Trophoblast cell (in vitro differentiated cells and primary cell): ENCODE measurements around the gene PCYT1B.

ENCODE experiments used
- DNase-seq, 2 donors: peaks; one replicate each; pipeline ENCODE4 v3.0.0-alpha.2; 2016
- H2AFZ ChIP-seq: 2 replicates; pipeline ENCODE4 v1.6.1; 2013; ENCODE audit warnings: low read length, moderate library complexity, mild to moderate bottlenecking; ENCODE audit not compliant: insufficient read depth, poor library complexity
- H2AK5ac ChIP-seq: 2 replicates; pipeline ENCODE4 v1.6.1; 2013; ENCODE audit warnings: mild to moderate bottlenecking, low read length
- H2BK120ac ChIP-seq: 2 replicates; pipeline ENCODE4 v1.6.1; 2013; ENCODE audit warnings: low read length, mild to moderate bottlenecking, moderate library complexity; ENCODE audit not compliant: insufficient read depth, poor library complexity
- H2BK12ac ChIP-seq: 2 replicates; pipeline ENCODE4 v1.6.1; 2013; ENCODE audit warnings: mild to moderate bottlenecking, low read length, moderate library complexity
- H2BK5ac ChIP-seq: 2 replicates; pipeline ENCODE4 v1.6.1; 2013; ENCODE audit warnings: low read length, low read depth, moderate library complexity, mild to moderate bottlenecking; ENCODE audit not compliant: poor library complexity
- H3K14ac ChIP-seq: 2 replicates; pipeline ENCODE4 v1.6.1; 2013; ENCODE audit warnings: mild to moderate bottlenecking, low read length
- H3K18ac ChIP-seq: 2 replicates; pipeline ENCODE4 v1.6.1; 2013; ENCODE audit warnings: mild to moderate bottlenecking, low read length
- H3K23ac ChIP-seq: 2 replicates; pipeline ENCODE4 v1.6.1; 2013; ENCODE audit warnings: low read length
- H3K27ac ChIP-seq: 2 replicates; pipeline ENCODE4 v1.5.1; 2013; ENCODE audit warnings: low read depth, mild to moderate bottlenecking, inconsistent platforms, low read length, moderate library complexity
- H3K27me3 ChIP-seq: 2 replicates; pipeline ENCODE4 v1.6.1; 2013; ENCODE audit warnings: inconsistent platforms, mild to moderate bottlenecking, low read length, moderate library complexity; ENCODE audit not compliant: insufficient read depth
- H3K36me3 ChIP-seq, 2 experiments: 1 replicate in 1 of 2; 2 replicates in 1 of 2; pipeline ENCODE4 v1.6.1; 2013; ENCODE audit warnings: low read length in 2 of 2, mild to moderate bottlenecking in 2 of 2, moderate library complexity in 1 of 2; ENCODE audit not compliant: insufficient read depth in 2 of 2, control insufficient read depth in 1 of 2
- H3K4ac ChIP-seq: 2 replicates; pipeline ENCODE4 v1.6.1; 2013; ENCODE audit warnings: low read depth, mild to moderate bottlenecking, low read length, moderate library complexity
- H3K4me1 ChIP-seq, 2 experiments: 1 replicate in 1 of 2; 2 replicates in 1 of 2; pipeline ENCODE4 v1.6.1; 2013; ENCODE audit warnings: low read length in 2 of 2, mild to moderate bottlenecking in 2 of 2, moderate library complexity in 1 of 2; ENCODE audit not compliant: insufficient read depth in 2 of 2, control insufficient read depth in 1 of 2
- H3K4me2 ChIP-seq: 2 replicates; pipeline ENCODE4 v1.6.1; 2013; ENCODE audit warnings: inconsistent platforms, mild to moderate bottlenecking, low read length, moderate library complexity
- H3K4me3 ChIP-seq: 2 replicates; pipeline ENCODE4 v1.5.1; 2013; ENCODE audit warnings: mild to moderate bottlenecking, low read depth, low read length, inconsistent platforms
- H3K79me1 ChIP-seq: one replicate; pipeline ENCODE4 v1.6.1; 2013; ENCODE audit warnings: low read length
- H3K79me2 ChIP-seq: 2 replicates; pipeline ENCODE4 v1.6.1; 2013; ENCODE audit warnings: low read length, mild to moderate bottlenecking; ENCODE audit not compliant: control insufficient read depth, insufficient read depth, poor library complexity
- H3K9ac ChIP-seq: 2 replicates; pipeline ENCODE4 v1.6.1; 2013; ENCODE audit warnings: mild to moderate bottlenecking, low read length
- H3K9me3 ChIP-seq: 2 replicates; pipeline ENCODE4 v1.6.1; 2013; ENCODE audit warnings: low read depth, mild to moderate bottlenecking, control low read depth, inconsistent platforms, low read length; ENCODE audit not compliant: insufficient read depth
- H4K12ac ChIP-seq: 2 replicates; pipeline ENCODE4 v1.6.1; 2013; ENCODE audit warnings: low read depth, mild to moderate bottlenecking, low read length, moderate library complexity
- H4K8ac ChIP-seq: 2 replicates; pipeline ENCODE4 v1.6.1; 2013; ENCODE audit warnings: low read depth, mild to moderate bottlenecking, low read length, moderate library complexity
- H4K91ac ChIP-seq: one replicate; pipeline ENCODE4 v1.6.1; 2013; ENCODE audit warnings: low read depth, mild to moderate bottlenecking, low read length, moderate library complexity
- WGBS: extraction: QIAGEN DNeasy Blood & Tissue Kit; methylation state at CpG from one replicate; pipeline ENCODE4 v1.1.7; 2013; ENCODE audit warnings: missing lambda C conversion rate; ENCODE audit not compliant: insufficient read length, insufficient coverage; ENCODE audit errors: extremely low coverage; 5-methylcytosine and 5-hydroxymethylcytosine counted together

PCYT1B gene

GRCh38 chrX:24661292-24661691 lies 14.1 kb upstream of the PCYT1B start:
- no peak overlapping the region for H3K9ac ChIP-seq
- no peak overlapping the region for H2BK12ac ChIP-seq
- no peak overlapping the region for H3K23ac ChIP-seq
- no peak overlapping the region for H2AFZ ChIP-seq
- H3K18ac ChIP-seq, result no peak overlapping the region
- no peak overlapping the region for H3K27ac ChIP-seq
- H3K36me3 ChIP-seq, result no peaks in the 10 kb centered on the region
- no peaks in the 10 kb centered on the region for H3K27me3 ChIP-seq
- no peak overlapping the region for H3K4ac ChIP-seq
- H3K4me3 ChIP-seq, result no peak overlapping the region
- DNase-seq, result no peak
- H4K91ac ChIP-seq, result no peak overlapping the region
- no peaks in the 10 kb centered on the region for H3K4me1 ChIP-seq
- no peak overlapping the region for H2BK5ac ChIP-seq
- no peak overlapping the region for H3K14ac ChIP-seq
- H3K79me1 ChIP-seq, result no peaks in the 10 kb centered on the region
- H2AK5ac ChIP-seq, result no peak overlapping the region
- H2BK120ac ChIP-seq, result no peak overlapping the region
- H4K12ac ChIP-seq, result no peak overlapping the region
- H3K9me3 ChIP-seq, result no peaks in the 10 kb centered on the region
- H3K4me2 ChIP-seq, result no peak overlapping the region
- no peaks in the 10 kb centered on the region for H3K79me2 ChIP-seq
- no peak overlapping the region for H4K8ac ChIP-seq

DNA sequence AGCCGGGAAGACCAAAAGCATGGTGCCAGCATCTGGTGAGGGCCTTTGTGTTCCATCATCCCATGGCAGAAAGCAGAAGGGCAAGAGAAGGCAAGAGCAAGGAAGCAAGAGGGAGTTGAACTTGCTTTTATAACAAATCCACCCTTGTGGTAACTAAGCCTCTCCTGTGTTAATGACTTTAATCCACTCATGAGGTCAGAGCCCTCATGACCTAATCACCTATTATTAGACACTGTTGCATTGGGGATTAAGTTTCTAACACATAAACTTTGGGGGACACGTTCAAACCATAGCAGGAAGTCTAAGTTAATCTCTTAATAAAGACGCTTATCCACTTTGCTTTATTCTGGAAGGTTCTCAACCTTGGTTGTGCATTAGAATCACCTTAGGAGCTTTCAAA lies 12.5 kb upstream of the PCYT1B start:
- H3K4ac ChIP-seq, result no peak overlapping the region
- no peak overlapping the region for H3K14ac ChIP-seq
- no peak overlapping the region for H3K27ac ChIP-seq
- no peak overlapping the region for H2AFZ ChIP-seq
- no peak for DNase-seq
- H4K8ac ChIP-seq, result no peak overlapping the region
- H3K4me2 ChIP-seq, result no peak overlapping the region
- no peak overlapping the region for H3K23ac ChIP-seq
- H4K91ac ChIP-seq, result no peak overlapping the region
- no peak overlapping the region for H2BK12ac ChIP-seq
- no peak overlapping the region for H2BK5ac ChIP-seq
- no peaks in the 10 kb centered on the region for H3K79me1 ChIP-seq
- H3K9ac ChIP-seq, result no peak overlapping the region
- no peak overlapping the region for H2AK5ac ChIP-seq
- H3K79me2 ChIP-seq, result no peaks in the 10 kb centered on the region
- H3K27me3 ChIP-seq, result no peaks in the 10 kb centered on the region
- WGBS, result no CpG with 5 or more reads among the region's 3 CpGs
- H3K9me3 ChIP-seq, result no peaks in the 10 kb centered on the region
- H3K4me3 ChIP-seq, result no peak overlapping the region
- H3K36me3 ChIP-seq, result no peaks in the 10 kb centered on the region
- H2BK120ac ChIP-seq, result no peak overlapping the region
- no peaks in the 10 kb centered on the region for H3K4me1 ChIP-seq
- no peak overlapping the region for H4K12ac ChIP-seq
- H3K18ac ChIP-seq, result no peak overlapping the region

- Histone ChIP-seq H3K4ac (no peak overlapping the region), H3K14ac (no peak overlapping the region), H2BK120ac (no peak overlapping the region), H4K12ac (no peak overlapping the region), H3K18ac (no peak overlapping the region), H2AK5ac (no peak overlapping the region), H2BK12ac (no peak overlapping the region), H4K8ac (no peak overlapping the region), H2AFZ (no peak overlapping the region), H3K27ac (no peak overlapping the region), H3K23ac (no peak overlapping the region), H3K4me1 (no peaks in the 10 kb centered on the region), H3K4me2 (no peak overlapping the region), H4K91ac (no peak overlapping the region), H3K9me3 (no peaks in the 10 kb centered on the region), H2BK5ac (no peak overlapping the region), H3K4me3 (no peak overlapping the region), H3K36me3 (no peaks in the 10 kb centered on the region), H3K9ac (no peak overlapping the region), H3K79me1 (no peaks in the 10 kb centered on the region), H3K27me3 (no peaks in the 10 kb centered on the region), H3K79me2 (no peaks in the 10 kb centered on the region)
- no peak for DNase-seq
- no CpG with 5 or more reads among the region's 1 CpG for WGBS
Observed at GRCh38 chrX:24659106-24659505, 12.0 kb upstream of the PCYT1B start.

DNA sequence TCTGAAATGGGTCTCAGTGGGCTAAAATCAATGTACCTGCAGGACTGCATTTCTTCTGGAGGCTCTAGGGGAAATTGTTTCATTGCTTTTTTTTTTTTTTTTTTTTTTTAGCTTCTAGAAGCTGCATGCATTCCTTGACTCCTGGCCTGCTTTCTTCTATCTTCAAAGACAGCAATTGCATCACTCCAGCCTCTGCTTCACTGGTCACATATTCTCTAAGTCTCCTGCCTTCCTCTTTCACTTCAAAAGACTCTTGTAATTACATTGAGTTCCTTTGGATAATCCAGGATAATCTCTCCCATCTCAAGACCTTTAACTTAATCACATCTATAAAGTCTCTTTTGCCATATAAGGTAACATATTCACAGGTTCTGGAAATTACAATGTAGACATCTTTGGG lies 11.3 kb upstream of the PCYT1B start:
- Histone ChIP-seq H3K27me3 (no peaks in the 10 kb centered on the region), H3K9ac (no peak overlapping the region), H3K4me3 (no peak overlapping the region)

More for the DNA sequence above, 11.3 kb upstream of the PCYT1B start:
- Histone ChIP-seq H3K27ac (no peak overlapping the region), H3K4me2 (no peak overlapping the region), H4K91ac (no peak overlapping the region), H2BK120ac (no peak overlapping the region), H4K8ac (no peak overlapping the region), H2BK5ac (no peak overlapping the region), H3K36me3 (no peaks in the 10 kb centered on the region), H2BK12ac (no peak overlapping the region), H3K18ac (no peak overlapping the region), H4K12ac (no peak overlapping the region), H2AFZ (no peak overlapping the region), H3K9me3 (no peaks in the 10 kb centered on the region), H3K14ac (no peak overlapping the region), H3K23ac (no peak overlapping the region), H3K4me1 (no peaks in the 10 kb centered on the region), H3K79me1 (no peaks in the 10 kb centered on the region), H3K79me2 (no peaks in the 10 kb centered on the region), H2AK5ac (no peak overlapping the region), H3K4ac (no peak overlapping the region)
- peak in 1 of 2 donors; percentile 34 for DNase-seq
